Stimulated activated CD8-positive, alpha-beta memory T cell treated with anti-CD3 and anti-CD28 coated beads, Interleukin-15, amount 100 ng/mL, for 48 hours (primary cell): ENCODE results near the gene CIAO1.
"Not testable (repeated sequence)": the region's sequence is repeated elsewhere in the genome, so short reads cannot be mapped to it uniquely, and the experiment has no call there.

Source experiments
- DNase-seq, 2 donors: peaks; one replicate each; pipeline ENCODE4 v3.0.0-alpha.2; 2020; ENCODE audit warnings: low read depth in 2 of 2

CIAO1 gene

DNA sequence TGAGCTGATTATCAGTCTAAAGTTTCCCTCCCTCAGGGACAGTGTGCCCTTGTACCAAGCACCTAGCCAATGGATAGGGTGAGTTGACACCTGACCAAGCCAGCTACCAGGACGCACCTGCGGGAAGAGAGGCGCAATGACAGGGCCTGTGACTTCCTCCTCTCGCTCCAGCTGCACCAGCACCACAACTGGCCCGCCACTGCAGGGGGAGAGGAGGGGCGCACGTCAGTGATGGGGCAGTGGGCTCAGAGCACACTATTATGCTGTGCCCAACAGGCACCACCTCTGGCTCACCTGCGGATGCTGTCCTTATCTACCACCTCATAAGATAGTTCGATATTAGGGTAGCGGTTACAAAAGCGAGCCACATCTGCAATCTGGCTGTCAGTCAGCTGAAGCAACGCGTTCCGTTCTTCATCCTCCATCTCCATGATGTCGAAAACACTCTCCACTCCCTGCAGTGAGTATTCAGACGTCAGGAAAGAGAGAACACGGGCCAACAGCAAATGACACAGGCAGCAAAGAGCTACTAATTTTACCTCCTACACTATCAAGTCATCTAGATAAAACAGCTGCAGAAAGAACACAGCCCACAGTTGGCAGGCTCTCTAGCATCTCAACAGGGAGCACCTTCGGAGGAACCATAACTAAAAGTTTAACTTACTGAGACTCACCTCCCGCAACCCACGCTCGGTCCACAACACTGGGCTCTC lies 10.9 kb downstream of the CIAO1 start:
- DNase-seq: no peak

GRCh38 chr2:96287273-96287856 lies 21.3 kb downstream of the CIAO1 start:
- no peak for DNase-seq

GRCh38 chr2:96291751-96292150 lies 25.7 kb downstream of the CIAO1 start:
- DNase-seq: no peak

DNA sequence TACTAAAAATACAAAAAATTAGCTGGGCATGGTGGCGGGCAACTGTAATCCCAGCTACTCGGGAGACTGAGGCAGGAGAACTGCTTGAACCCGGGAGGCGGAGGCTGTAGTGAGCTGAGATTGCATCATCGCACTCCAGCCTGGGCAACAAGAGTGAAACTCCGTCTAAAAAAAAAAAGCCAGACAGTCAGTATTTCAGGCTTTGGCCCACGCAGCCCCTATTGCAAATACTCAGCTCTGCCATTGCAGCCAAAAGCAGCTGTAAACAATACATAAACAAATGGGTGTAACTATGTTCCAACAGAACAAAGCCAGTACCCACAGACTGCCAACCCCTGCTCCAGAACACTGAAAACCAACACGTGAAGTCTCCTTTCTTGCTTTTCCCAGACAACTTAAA lies 28.2 kb downstream of the CIAO1 start:
- DNase-seq: not testable (repeated sequence)

DNA sequence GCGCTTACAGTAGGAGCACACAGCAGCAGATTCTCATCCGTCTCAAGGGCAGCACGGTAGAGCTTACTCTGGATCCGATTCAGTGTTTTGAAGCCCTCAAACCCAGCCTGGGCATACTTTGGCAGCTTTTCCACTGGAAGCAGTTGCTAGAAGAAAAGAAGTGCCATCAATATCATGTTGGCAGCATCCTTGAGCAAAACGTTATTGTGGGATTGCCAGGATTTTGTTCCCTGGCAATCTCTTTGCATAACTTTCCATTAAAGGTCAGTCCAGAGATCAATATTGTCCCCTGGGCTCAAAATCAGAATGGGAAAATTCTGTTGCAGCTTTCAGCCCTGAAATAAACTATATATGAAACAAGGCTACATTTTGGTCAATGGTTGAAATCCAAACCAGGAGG lies 30.9 kb downstream of the CIAO1 start:
- no peak for DNase-seq

- no peak for DNase-seq
Measured at GRCh38 chr2:96301865-96302264, 35.8 kb downstream of the CIAO1 start.

DNA sequence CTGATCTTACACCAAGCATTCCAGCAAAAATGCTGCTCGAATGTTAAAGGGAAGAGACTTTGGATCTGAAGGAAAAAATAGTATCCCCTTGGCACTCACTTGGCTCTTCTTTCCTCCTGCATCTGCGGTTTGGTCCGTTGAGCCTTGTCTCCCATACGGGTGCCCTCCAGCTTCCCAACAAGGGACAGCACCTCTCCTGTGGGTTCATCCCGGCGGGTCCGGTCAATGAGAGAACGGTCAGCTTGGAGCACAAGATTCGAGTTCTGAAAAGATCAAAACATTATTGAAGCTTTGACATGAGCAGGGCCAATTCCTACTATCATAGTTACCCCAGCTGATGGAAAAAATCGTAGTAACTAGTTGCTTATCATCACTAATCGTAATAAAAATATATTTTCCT lies 38.6 kb downstream of the CIAO1 start:
- no peak for DNase-seq

GRCh38 chr2:96305091-96305978 lies 39.3 kb downstream of the CIAO1 start, which contains the start of gene SNRNP200:
Gene SNRNP200, minus strand, starts transcription at chr2:96305546. Its CDS starts 109 bp downstream, at chr2:96305437.
- peak; percentile 87 to 88 for DNase-seq

DNA sequence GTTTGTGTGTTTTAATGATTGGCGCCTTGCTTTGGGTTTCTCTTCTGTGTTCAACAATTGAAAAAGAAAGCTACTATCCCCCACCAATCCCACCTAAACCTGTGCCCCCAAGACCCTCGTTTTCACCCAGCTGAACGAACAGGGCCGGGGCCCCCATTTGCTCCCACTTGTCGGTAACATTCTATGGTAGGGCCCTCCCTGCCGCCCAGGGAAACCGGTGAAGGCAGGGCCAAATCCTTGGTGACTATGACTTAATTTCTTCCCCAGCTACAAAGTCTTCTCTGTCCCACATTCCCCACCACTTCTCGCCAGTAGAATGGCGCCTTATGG lies 39.9 kb downstream of the CIAO1 start:
- no peak for DNase-seq

DNA sequence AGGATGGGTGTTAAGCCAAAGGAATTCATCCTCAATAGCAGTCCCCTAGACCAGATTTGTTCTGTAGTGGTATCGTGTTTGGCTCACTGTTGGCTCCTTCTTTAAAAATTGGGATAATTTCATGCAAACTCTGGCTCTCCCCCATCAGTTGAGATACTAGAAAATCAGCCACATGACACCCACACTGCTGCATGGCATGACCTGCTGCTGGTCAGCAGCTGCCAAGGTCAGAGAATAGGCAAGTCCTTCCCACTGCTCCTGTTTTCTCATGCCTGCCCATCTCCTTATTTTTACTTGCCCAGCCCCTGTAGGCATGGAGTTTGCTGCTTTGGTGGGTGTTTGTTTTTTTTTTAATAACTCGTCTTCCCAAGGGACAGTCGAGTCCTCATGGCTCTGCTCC lies 40.3 kb downstream of the CIAO1 start:
- DNase-seq: no peak

- no peak for DNase-seq
Measured at GRCh38 chr2:96308248-96308647, 42.2 kb downstream of the CIAO1 start.

GRCh38 chr2:96315005-96315399 lies 49.0 kb downstream of the CIAO1 start:
- no peak for DNase-seq

GRCh38 chr2:96315400-96316071 lies 49.5 kb downstream of the CIAO1 start:
- DNase-seq: peak in 1 of 2 donors; percentile 11

DNA sequence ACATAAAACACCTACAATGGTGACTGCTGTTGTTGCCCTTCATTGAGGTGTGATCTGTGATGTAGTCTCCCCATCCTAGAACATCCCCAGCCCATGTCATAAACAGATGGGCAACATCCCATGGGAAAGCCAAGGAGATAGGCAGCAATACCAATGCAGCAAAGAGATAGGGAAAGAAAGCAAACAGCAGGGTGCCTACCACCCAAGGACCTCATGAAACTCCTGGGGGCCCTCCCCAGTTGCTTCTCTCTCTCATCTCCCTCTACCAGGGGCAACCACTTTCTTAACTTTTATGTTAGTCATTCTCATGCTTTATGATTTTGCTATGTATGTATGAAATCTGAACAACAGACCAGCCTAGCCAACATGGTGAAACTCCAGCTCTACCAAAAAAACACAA lies 51.0 kb downstream of the CIAO1 start:
- DNase-seq: no peak

DNA sequence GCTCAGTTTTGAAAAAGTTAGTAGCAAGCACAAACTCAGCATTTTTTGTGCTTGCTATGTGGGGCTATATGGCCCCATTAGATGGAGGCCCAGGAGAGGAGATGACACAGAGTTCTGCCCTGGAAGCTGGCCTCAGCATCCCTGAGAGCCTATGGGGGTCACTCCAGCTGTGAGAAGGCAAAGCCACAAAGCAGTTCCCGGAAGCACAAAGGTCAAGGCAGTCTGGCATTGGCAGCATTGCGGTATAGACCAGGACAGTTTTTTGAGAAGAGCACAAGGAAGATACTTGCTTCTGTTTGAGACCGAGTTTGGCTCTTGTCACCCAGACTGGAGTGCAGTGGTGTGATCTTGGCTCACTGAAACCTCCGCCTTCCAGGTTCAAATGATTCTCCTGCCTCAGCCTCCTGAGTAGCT lies 51.6 kb downstream of the CIAO1 start:
- DNase-seq: no peak

DNA sequence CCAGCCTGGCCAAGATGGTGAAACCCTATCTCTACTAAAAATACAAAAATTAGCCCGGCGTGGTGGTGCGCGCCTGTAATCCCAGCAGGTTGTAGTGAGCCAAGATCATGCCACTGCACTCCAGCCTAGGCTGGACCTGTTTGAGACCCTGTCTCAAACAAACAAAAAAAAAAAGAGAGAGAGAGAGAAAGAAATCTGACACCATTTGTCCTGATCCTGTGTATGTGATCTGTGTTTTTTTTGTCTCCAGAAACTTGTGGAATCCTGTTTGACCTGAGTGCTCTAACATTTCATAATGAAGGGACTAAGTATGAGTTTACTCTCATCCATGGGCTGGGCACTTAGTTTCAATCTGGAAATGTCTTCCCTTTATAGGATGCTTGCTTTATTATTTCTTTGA lies 52.7 kb downstream of the CIAO1 start:
- DNase-seq: no peak

DNA sequence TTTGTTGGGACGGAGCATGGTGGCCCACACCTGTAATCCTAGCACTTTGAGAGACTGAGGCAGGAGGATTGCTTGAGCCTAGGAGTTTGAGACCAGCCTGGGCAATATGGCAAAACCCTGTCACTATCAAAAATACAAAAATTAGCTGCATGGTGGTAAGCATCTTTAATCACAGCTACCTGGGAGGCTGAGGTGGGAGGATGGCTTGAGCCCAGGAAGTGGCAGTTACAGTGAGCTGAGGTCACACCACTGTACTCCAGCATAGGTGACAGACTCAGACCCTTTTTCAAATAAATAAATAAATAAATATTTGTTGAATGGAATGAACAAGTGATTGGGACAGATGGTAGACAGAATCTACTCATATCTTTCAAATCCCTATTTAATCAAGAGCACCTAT lies 53.4 kb downstream of the CIAO1 start:
- DNase-seq: no peak

DNA sequence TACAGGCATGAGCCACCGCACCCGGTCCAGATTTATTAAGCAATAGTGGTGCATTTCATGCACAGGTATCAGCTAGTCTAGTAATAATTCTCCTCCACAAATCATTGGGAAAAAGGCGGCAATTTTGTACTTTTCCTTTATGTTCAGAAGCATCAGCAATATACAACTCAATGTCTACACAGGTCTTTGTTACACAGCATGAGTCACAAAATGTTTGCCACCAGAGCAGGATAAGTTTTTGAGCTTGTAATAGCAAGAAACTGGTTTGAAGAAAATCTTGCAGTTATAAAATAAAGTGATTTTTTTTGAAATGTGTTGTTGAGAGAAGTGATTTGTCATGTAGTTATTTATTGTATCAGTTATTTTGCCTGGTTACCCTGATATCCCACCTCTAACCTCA lies 54.3 kb downstream of the CIAO1 start:
- DNase-seq: no peak

DNA sequence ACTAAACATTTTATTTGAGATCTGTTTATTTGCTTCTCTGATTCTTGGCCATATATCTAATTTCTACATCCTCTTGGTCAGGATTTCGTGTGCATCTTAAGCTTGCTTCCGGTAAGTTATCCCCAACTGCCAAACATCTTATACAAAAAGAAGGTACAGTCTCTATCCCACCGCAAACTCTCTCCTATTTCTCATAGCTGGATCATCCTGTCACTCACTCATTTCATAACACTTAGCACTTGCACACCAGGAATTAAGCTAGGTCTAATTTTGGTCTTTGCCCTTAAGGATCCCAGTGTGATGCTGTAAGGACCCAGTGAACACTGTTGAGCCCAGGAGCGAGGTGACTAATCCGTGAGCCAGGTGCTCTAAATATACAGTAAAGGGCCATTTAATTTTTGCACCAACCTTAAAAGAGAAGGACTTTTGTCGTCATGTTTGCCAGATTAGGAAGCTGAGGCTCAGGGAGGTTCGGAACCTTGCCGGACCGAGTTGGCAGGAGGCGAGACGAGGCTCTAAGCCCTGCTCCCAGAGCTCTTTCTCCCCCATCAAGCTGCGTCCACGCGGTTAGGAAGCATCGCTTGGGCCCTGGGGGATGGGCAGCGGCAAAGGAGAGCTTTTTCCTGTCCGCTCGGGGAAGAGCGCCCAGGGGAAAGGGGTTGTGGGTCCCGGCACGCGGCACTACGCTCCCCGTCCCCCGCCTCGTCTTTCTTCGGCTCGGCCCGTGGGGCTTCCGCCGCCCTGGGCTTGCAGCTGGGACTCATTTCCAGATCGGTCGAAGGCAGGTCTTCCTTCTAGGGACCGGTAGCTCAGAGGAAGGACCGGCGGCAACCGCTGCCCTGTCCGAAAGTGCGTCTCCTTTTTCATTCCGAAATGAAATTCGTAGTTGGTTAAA lies 55.0 kb downstream of the CIAO1 start:
- peak in 1 of 2 donors; percentile 36 for DNase-seq
